Adipocyte (in vitro differentiated cells): ENCODE results near the gene HERPUD2.

Experiments
- DNase-seq: peaks from one replicate; pipeline ENCODE4 v3.0.0-alpha.2; 2015; ENCODE audit warnings: low read depth
- H3K27me3 ChIP-seq: replicated peaks from 2 replicates; pipeline ENCODE4 v1.7.0; 2013; ENCODE audit warnings: mild to moderate bottlenecking, low read length, moderate library complexity; ENCODE audit not compliant: control insufficient read depth, insufficient read depth
- H3K36me3 ChIP-seq: 2 replicates; pipeline ENCODE4 v1.7.0; 2013; ENCODE audit warnings: low read length, mild to moderate bottlenecking, moderate library complexity; ENCODE audit not compliant: control insufficient read depth, insufficient read depth, severe bottlenecking
- H3K4me1 ChIP-seq: 2 replicates; pipeline ENCODE4 v1.7.0; 2013; ENCODE audit warnings: mild to moderate bottlenecking, low read length, moderate library complexity; ENCODE audit not compliant: control insufficient read depth, insufficient read depth
- H3K4me3 ChIP-seq: 2 replicates; pipeline ENCODE4 v1.7.0; 2013; ENCODE audit warnings: mild to moderate bottlenecking, low read length, moderate library complexity
- H3K9ac ChIP-seq: 2 replicates; pipeline ENCODE4 v1.7.0; 2013; ENCODE audit warnings: mild to moderate bottlenecking, low read length, moderate library complexity
- H3K9me3 ChIP-seq: 2 replicates; pipeline ENCODE4 v1.7.0; 2013; ENCODE audit warnings: mild to moderate bottlenecking, low read length, moderate library complexity; ENCODE audit not compliant: control insufficient read depth

Gene HERPUD2, protein sequence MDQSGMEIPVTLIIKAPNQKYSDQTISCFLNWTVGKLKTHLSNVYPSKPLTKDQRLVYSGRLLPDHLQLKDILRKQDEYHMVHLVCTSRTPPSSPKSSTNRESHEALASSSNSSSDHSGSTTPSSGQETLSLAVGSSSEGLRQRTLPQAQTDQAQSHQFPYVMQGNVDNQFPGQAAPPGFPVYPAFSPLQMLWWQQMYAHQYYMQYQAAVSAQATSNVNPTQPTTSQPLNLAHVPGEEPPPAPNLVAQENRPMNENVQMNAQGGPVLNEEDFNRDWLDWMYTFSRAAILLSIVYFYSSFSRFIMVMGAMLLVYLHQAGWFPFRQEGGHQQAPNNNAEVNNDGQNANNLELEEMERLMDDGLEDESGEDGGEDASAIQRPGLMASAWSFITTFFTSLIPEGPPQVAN

DNA sequence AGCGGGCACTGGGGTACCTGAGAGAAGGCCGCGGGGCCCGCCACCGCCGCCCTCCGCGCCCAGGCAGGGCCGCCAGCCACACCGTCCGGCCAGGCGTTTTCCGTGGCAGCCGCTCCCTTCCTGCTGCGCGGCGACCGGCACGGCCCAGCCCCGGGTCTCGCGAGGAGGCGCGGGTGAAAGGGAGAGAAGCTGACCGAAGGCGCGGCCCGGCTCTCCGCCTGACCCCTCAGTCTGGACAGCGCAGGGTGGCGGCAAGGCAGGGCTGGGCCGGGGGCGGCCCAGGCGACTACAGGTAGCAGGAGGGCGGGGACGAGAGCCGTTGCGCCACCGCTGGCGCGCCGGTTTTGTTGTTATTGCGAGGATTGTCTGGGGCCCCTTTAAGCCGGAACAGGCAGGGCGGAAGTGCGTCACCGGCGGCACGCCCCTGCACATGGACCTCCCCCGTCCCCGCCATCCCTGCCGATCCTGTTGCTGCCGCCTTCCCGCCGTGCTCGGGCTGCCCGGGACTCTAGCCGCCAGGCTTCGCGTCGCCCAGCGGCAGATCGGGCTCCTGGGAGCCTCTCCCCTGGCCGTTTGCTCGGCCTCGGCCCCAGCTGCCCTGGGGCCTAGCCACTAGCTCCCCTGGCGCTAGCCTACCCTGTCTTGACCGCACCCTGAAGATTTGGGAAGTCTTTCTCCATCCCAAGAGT lies at the start of gene HERPUD2:
Gene HERPUD2, minus strand, starts transcription at position 352 of the 689 bp plus-strand sequence. CDS start 805 bp downstream, outside the sequence.
- H3K9me3 ChIP-seq, result no peaks in the 10 kb centered on the region
- no peaks in the 10 kb centered on the region for H3K27me3 ChIP-seq
- peak; percentile 95 for DNase-seq
- H3K9ac ChIP-seq, result peak within 1 kb of the TSS; percentile 92
- H3K4me1 ChIP-seq, result peaks cover 50% of the 10 kb centered on the region
- peak within 1 kb of the TSS; percentile 98 for H3K4me3 ChIP-seq
- peaks cover 3% of the 10 kb centered on the region for H3K36me3 ChIP-seq

DNA sequence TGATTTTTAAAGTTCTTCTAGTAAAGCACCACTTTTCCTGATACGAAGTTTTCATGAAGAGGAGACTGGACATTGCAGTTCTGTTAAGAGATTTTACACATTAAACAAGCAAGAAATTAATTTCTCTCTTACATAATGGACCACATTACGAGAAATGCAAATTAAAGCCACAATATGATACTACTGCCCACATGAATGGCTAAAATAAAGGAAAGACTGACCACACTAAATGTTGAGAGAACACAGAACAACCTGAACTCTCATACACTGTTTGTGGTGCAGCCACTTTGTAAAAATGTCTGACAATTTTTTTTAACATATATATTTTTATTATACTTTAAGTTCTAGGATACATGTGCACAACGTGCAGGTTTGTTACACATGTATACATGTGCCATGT lies 44.0 kb upstream of the HERPUD2 start:
- Histone ChIP-seq H3K4me3 (no peak overlapping the region), H3K9me3 (no peaks in the 10 kb centered on the region)

DNA sequence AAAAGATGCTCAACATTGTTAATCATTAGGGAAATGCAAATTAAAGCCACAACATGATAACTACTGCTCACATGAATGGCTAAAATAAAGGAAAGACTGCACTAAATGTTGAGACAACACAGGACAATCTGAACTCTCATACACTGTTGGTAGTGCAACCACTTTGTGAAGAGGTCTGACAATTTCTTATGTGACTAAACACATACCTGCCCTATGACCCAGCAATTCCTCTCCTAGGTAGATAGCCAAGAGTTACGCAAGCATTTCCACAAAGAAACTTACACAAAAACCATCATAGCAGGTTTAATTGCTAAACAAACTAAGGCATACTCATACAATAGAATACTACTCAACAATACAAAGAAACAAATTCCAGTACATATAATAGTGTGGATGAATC lies 41.8 kb upstream of the HERPUD2 start:
- no peaks in the 10 kb centered on the region for H3K9me3 ChIP-seq
- no peak overlapping the region for H3K4me3 ChIP-seq
- H3K9ac ChIP-seq, result no peak overlapping the region
- no peaks in the 10 kb centered on the region for H3K36me3 ChIP-seq
- DNase-seq, result peak; percentile 50
- H3K4me1 ChIP-seq, result peaks cover 5% of the 10 kb centered on the region
- H3K27me3 ChIP-seq, result no peaks in the 10 kb centered on the region

More for the DNA sequence above, 44.0 kb upstream of the HERPUD2 start:
- Histone ChIP-seq H3K36me3 (no peaks in the 10 kb centered on the region), H3K4me1 (peaks cover 5% of the 10 kb centered on the region), H3K9ac (no peak overlapping the region), H3K27me3 (no peaks in the 10 kb centered on the region)
- no peak for DNase-seq

DNA sequence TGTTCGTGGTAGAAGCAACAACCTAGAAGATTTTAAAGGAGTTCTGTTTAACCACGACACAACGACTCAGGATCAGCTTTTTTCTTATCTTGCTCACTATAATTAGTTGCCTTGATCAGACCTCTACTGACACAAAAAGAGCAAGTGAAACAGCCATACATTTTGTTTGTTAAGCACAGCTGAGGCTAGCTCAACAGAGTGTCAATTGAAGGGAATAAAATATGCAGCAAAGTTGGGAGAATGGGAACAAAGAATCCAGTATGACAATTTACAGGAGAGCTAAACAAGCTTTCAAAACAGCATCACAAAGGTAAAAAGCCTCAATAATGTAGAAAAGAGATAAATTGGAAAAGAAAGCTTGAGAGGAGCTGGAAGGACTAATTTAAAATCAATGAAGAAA lies 40.5 kb upstream of the HERPUD2 start:
- H3K27me3 ChIP-seq, result no peaks in the 10 kb centered on the region
- H3K9ac ChIP-seq, result no peak overlapping the region
- no peaks in the 10 kb centered on the region for H3K9me3 ChIP-seq
- no peaks in the 10 kb centered on the region for H3K36me3 ChIP-seq
- no peak overlapping the region for H3K4me3 ChIP-seq
- H3K4me1 ChIP-seq, result peaks cover 5% of the 10 kb centered on the region
- DNase-seq, result no peak

DNA sequence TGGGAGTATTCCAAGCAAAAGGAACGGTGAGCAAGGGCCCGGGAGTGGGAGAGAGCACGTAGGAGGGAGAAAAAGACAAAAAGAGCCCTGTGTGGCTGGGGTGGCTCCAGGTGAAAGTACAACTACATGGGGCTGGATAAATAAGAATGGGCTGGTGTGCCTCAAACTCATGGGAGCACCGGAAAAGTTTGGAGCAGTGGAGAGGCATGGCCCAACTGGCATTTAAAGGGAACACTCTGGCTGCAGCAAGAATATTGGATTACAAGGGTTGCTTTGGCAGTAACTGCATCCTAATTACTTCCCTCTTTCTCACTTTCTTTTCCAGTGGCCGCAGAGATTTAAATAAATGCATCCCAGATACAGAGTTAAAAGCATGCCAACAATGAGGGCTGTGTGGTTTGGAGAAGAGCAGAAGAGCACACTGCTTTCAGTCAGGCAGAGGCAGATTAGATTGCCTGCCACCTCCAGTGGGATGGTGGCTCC lies 39.1 kb upstream of the HERPUD2 start:
- DNase-seq, result peak; percentile 38

DNA sequence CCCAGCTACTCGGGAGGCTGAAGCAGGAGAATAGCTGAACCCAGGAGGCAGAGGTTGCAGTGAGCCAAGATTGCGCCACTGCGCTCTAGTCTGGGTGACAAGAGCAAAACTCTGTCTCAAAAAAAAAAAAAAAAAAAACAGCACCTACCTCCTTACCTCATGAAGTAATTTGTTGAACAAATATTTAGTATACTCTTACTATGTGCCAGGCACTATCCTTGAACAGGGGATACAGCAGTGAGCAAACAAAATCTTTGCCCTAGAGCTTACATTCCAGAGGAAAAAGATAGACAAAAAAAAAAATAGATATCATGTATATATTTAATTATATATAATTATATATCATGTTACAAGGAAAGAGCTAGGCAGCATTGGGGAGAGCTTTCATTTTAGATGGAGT lies 36.4 kb upstream of the HERPUD2 start:
- Histone ChIP-seq H3K36me3 (no peaks in the 10 kb centered on the region), H3K4me3 (no peak overlapping the region), H3K27me3 (no peaks in the 10 kb centered on the region), H3K9ac (no peak overlapping the region), H3K4me1 (peaks cover 10% of the 10 kb centered on the region), H3K9me3 (no peaks in the 10 kb centered on the region)
- DNase-seq, result no peak

More for the DNA sequence above, 39.1 kb upstream of the HERPUD2 start:
- no peak overlapping the region for H3K4me3 ChIP-seq
- peaks cover 5% of the 10 kb centered on the region for H3K4me1 ChIP-seq
- no peaks in the 10 kb centered on the region for H3K36me3 ChIP-seq
- H3K9ac ChIP-seq, result no peak overlapping the region
- H3K27me3 ChIP-seq, result no peaks in the 10 kb centered on the region
- H3K9me3 ChIP-seq, result no peaks in the 10 kb centered on the region

DNA sequence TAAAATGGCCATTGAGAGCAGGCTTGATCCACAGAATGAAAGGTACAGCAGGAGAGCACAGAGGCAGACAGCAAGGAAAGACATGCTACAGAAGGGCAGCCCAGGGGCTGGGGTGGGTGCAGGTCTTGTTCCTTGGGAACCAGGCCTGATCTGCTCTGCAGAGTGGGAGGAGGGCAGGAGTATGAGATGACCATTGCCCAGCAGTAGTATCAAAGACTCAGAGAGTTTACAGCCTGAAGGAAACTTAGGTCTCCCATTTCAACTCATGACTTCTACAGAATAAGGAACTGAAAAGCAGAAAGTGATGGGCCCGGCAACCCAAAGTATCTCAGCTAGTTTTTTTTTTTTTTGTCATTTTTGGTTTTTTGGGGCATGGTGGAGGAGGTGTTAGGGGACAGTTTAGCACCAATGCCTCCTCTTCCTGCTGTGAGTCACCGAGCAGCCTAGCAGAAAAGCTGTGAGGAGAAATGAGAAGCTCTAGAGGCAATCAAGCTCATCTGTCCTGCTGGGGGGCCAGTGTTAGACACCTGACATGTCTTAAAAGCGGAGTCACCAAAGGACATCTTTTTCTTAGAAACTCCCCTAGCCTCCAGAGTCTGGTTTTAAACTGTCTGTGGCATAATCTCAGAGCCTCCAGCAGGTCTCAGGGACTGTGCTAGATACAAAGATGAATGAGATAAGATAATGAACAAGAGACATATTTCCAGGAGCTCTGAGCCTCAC lies 34.3 kb upstream of the HERPUD2 start:
- H3K36me3 ChIP-seq, result no peaks in the 10 kb centered on the region
- H3K4me1 ChIP-seq, result peaks cover 8% of the 10 kb centered on the region
- H3K27me3 ChIP-seq, result no peaks in the 10 kb centered on the region
- no peaks in the 10 kb centered on the region for H3K9me3 ChIP-seq
- H3K9ac ChIP-seq, result no peak overlapping the region
- no peak for DNase-seq
- H3K4me3 ChIP-seq, result no peak overlapping the region

DNA sequence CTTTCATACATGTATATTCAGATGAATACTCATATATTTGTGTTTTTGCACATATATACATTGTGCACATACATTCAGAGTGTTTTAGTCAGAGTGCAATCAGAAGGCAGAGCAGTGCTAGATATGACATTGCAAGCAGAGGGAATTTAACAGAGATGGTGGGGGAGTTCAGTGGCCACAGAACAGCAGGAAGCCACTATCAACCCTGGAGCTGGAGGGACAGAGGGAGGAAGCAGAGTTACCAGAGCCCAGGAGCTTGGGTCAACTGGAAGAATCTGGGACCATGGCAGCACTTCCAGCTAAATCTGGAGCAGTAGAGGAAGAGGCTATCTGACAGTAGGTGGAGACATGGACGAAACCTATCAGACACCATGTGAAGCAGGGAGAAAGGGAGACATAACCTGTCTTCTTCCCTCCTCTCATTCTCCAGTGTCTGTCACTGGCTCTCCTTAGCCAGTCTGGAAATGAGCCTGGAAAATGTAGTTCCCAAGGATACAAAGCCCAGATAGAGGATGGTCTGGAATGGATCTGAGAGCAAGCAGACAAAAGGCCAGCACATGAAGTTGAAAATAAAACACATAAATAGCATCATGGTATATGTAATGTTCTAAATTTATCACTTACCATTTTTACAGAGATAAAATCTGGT lies 33.6 kb upstream of the HERPUD2 start:
- Histone ChIP-seq H3K4me3 (no peak overlapping the region), H3K27me3 (no peaks in the 10 kb centered on the region), H3K4me1 (peaks cover 4% of the 10 kb centered on the region), H3K9me3 (no peaks in the 10 kb centered on the region), H3K36me3 (no peaks in the 10 kb centered on the region), H3K9ac (no peak overlapping the region)
- DNase-seq, result no peak

DNA sequence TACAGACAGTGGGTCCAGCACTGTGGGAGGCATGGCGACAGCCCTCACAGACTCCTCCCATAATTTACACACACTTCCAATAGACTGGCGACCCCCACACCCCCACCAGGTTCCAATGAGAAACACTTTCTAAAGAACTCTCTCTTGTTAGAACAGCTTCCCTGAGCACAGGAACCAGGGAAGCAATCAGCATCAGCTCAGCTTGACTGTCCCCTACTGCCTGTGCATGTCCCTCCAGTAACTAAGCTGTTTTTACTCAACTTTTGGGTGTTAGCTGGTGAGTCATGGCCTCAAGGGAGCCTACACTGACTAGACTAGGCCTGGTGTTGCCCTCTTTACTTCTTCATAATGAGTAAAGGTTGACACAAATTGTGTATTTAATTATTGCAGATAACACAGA lies 32.6 kb upstream of the HERPUD2 start:
- no peak overlapping the region for H3K4me3 ChIP-seq
- no peaks in the 10 kb centered on the region for H3K36me3 ChIP-seq
- H3K9ac ChIP-seq, result no peak overlapping the region
- H3K4me1 ChIP-seq, result peaks cover 4% of the 10 kb centered on the region
- no peaks in the 10 kb centered on the region for H3K27me3 ChIP-seq
- no peaks in the 10 kb centered on the region for H3K9me3 ChIP-seq
- peak; percentile 51 for DNase-seq

DNA sequence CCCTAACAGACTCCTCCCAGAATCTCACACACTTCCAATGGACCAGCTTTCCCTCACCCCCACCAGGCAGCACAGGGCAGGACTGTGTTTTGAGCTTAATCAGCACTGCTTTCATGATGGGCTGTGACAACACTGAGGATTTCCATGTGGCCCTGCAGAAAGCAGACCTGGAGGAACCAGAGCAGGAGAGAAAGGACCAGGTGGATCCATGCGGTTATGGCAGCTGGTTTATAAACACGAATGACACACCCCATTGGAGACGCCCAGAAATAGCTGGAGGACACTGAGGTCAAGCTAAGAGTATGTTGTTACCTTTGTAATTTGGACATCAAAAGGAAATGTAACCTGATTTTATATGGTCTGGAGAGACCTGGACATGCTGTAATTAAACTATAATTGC lies 31.7 kb upstream of the HERPUD2 start:
- H3K4me1 ChIP-seq, result peaks cover 4% of the 10 kb centered on the region
- H3K9ac ChIP-seq, result no peak overlapping the region
- no peaks in the 10 kb centered on the region for H3K27me3 ChIP-seq
- DNase-seq, result no peak
- no peaks in the 10 kb centered on the region for H3K36me3 ChIP-seq
- no peak overlapping the region for H3K4me3 ChIP-seq
- no peaks in the 10 kb centered on the region for H3K9me3 ChIP-seq
